UCSD-AML1 (cell line): ENCODE data around the gene APOC3.

Experiments
- DNase-seq: peaks from one replicate; lab custom pipeline; 2025; ENCODE audit not compliant: unreplicated experiment; lab: John Stamatoyannopoulos, UW

Gene APOC3

GRCh38 chr11:116871248-116871647 lies 41.5 kb downstream of the APOC3 start:
- no peak for DNase-seq

- DNase-seq: no peak
Observed at GRCh38 chr11:116873381-116873780, 43.7 kb downstream of the APOC3 start.

- no peak for DNase-seq
Observed at GRCh38 chr11:116874251-116874650, 44.5 kb downstream of the APOC3 start.

- DNase-seq: no peak
Observed at GRCh38 chr11:116875194-116875593, 45.5 kb downstream of the APOC3 start.

- no peak for DNase-seq
Observed at GRCh38 chr11:116876656-116877055, 46.9 kb downstream of the APOC3 start.

GRCh38 chr11:116879800-116880625 lies 50.3 kb downstream of the APOC3 start:
- no peak for DNase-seq

GRCh38 chr11:116881143-116881542 lies 51.4 kb downstream of the APOC3 start:
- DNase-seq: no peak

- DNase-seq: no peak
Observed at GRCh38 chr11:116882386-116882785, 52.7 kb downstream of the APOC3 start.
